GM13977 (cell line): Measurements from ENCODE around the gene FSCN2.

Experiments used
- DNase-seq: peaks from one replicate; pipeline ENCODE4 v3.0.0; 2012; ENCODE audit warnings: low spot score
- in situ Hi-C: fragments of 300-500 bp; cut with MboI; formaldehyde crosslinking; loops from one replicate; pipeline ENCODE4 v1.12.0; 2022; ENCODE audit warnings: low sequenced_read_pairs, low pct_unique_long_range_greater_than_20kb, mixed read lengths, inconsistent platforms; ENCODE audit not compliant: unreplicated experiment
- TF ChIP-seq, protein P1 (sequence below): IDR thresholded peaks from 2 replicates; pipeline ENCODE4 v1.5.1; 2012; ENCODE audit warnings: mild to moderate bottlenecking, control low read depth; ENCODE audit not compliant: insufficient read depth; ENCODE audit errors: extremely low read depth, missing control alignments

FSCN2 gene

DNA sequence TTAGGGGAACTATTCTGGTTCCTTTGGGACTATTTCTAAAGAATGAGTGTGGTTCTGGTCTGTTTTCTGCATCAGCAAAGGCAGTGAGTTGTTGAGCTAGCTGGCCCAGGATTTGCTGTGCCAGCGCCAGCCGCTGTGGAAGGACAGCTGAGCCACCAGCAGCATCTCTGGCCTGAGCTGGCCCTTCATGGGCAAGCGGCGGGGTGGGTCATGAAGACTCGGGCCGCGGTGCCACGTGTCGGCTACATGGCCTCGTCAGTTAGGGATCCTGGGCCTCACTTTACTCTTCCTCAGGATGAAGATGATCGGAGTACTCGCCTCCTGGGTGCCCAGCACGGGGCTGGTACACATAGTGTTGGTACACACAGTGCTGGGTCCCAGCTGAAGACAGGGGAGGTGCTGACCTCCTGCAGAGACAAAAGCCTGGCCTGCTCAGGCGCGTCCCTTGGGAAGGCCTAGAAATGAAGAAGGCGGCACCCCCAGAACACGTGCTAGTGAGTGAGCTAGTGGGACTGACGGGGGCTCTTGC, 41.9 kb downstream of the FSCN2 start:
- TF ChIP-seq, protein P1, sequence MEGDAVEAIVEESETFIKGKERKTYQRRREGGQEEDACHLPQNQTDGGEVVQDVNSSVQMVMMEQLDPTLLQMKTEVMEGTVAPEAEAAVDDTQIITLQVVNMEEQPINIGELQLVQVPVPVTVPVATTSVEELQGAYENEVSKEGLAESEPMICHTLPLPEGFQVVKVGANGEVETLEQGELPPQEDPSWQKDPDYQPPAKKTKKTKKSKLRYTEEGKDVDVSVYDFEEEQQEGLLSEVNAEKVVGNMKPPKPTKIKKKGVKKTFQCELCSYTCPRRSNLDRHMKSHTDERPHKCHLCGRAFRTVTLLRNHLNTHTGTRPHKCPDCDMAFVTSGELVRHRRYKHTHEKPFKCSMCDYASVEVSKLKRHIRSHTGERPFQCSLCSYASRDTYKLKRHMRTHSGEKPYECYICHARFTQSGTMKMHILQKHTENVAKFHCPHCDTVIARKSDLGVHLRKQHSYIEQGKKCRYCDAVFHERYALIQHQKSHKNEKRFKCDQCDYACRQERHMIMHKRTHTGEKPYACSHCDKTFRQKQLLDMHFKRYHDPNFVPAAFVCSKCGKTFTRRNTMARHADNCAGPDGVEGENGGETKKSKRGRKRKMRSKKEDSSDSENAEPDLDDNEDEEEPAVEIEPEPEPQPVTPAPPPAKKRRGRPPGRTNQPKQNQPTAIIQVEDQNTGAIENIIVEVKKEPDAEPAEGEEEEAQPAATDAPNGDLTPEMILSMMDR = no peak
- in situ Hi-C loops = no loop called here
- DNase-seq = no peak

DNA sequence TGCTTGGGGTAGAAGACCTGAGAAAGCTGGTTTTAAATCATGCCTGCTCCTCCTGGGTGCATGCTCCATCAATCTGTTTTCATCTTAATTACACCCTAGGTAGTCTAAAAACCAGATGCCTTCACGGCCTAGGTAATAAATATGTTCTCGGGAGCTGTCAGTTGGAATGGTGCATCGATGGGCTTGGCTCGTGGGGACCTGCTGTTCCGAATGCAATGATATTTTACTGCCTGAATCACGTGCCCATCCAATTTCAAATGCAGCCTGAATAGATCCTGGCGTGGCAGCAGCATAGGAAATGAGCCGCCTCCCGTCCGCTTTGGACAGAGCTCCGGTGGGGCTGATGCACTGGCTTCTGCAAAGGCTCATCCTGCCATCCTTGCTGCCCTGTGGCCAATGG, 42.8 kb downstream of the FSCN2 start:
- no peak for DNase-seq

DNA sequence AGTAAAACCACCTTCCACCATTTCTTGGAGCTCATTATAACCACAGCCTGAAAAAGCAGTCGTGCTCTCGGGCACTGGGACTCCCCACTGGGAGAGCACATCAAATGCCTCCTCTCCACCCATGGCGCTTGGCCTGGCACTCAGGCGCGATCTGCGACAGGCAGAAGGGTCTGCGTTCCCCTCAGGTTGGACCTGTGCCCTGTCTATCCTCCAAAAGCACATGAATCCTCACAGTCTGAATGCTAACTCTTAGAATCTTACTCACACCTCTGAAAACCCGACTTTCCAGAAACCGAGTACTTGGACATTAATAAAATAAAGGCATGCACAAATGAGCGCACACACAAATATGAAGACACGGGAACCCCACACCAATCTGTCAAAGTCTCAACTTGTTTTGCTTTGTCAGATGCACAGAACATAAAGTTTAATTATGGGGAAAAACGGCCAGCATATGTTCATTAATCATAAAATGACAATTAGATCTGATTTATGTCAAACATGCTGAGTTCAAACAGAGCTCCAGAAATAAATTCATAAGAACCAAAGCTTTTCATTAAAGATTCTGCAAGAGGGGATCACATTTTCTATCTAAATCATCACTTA, 44.5 kb downstream of the FSCN2 start:
- TF ChIP-seq, protein P1 = no peak
- in situ Hi-C loops = no loop called here
- DNase-seq = no peak

More for the DNA sequence above, 42.8 kb downstream of the FSCN2 start:
- in situ Hi-C loops = no loop called here
- TF ChIP-seq, protein P1 = no peak

DNA sequence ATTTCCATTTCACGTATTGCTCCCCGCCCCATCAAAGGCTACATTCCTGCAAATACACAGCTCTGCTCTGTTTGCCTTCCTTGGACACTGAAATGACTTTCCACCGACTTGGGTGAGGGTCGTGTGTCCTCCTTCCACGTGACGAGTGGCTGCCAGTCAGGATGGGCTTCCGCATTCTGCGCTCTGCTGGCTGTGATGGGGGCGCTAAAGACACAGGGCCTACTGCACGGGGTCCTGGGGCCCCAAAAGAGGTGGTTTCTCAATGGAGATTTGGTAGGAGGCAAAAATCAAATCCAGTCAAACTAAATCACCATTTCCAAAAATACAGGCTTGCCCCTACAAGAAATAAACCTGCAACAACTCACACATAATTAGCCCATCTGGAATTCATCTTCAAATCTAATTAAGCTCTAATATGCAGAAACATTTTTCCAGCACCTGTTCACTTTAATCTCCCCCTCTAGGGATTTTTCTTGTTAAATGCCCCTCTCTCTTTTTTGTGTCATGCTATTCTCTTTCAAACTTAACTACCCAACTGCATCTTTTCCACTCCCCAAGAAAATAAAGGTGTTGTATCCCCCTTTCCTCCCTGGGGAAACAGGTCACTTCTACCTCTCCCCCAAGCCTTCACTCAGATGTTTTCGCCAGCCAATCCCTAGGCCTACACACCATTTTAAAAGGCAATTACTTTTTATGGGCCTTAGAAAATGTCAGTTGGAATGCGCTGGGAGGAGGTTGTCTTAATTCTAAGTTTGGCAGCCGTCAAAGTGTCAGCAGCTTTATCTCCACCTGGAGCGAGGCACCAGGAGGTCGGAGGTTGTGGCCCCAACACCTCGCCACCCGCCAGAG, 45.8 kb downstream of the FSCN2 start:
- TF ChIP-seq, protein P1 = no peak
- DNase-seq = no peak
- in situ Hi-C loops = no loop called here

DNA sequence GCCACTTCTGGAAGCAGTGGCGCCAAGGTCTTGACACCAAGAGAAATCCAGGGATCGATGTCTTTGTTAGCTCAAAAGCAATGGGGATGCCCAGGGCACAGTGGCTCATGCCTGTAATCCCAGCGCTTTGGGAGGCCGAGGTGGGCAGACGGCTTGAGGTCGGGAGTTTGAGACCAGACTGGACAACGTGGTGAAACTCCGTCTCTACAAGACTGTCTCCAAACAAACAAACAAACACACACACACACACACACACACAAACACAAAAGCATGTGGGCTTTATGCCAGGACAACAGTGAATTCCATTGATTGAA, 46.4 kb downstream of the FSCN2 start:
- in situ Hi-C loops = no loop called here

DNA sequence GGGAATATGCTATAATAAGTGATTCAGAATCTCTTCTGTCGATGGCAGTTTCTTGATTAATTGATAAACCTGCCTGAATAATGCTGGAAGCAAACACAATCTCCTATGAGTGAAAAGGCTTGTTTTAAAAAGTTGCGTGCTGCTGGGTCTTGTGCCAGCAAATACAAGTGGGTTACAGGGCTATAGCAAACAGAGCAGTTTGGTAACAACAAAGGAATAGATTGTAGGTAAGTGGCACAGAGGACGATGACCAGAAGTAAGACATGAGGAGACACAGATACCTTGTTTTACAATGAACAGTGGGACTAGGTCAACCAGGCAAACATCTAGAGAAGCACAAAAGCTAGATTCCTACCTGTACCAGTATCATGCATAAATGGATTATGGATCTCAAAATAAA, 47.7 kb downstream of the FSCN2 start:
- in situ Hi-C loops = no loop called here
- no peak for DNase-seq
- TF ChIP-seq, protein P1 = no peak

More for the DNA sequence above, 46.4 kb downstream of the FSCN2 start:
- no peak for DNase-seq
- TF ChIP-seq, protein P1 = no peak
